ENCODE results near the gene GABRR1.
"Not testable (repeated sequence)": the region's sequence is repeated elsewhere in the genome, so short reads cannot be mapped to it uniquely, and the experiment has no call there.

The GABRR1 gene

DNA sequence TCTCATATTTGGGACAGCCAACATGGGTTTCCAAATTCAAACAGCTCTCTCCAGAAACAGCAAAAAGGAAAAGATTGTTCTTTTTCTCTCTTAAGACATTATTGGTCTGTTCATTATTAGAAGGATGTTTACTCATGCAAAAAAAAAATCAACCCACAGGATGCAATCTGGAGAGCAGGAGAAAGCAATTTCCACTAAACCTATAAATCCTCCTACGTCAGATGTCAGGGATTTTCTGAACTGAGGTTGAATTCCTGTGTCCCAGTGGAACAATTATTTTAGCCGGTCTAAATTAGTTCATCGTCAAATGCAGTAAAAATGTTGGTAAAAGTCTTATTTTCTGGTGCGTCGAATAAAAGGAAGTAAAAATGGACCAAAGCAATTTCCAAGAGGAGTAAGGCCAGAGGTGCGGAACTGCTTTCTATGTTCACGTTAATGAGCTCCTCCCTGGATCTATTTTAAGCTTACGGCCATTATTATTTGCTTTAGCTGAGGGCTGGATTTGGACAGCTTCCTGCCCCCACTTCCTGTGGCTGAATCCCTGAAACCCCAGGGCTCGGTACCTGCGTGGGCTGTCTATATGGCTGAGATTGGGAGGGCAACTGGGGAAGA lies at the start of gene GABRR1:
Gene GABRR1, minus strand, starts transcription at position 60 of the 612 bp plus-strand sequence. Its CDS starts 36 bp downstream, at position 24.
- no peak for DNase-seq (ENCODE audit: low read depth, low spot score)

GRCh38 chr6:89264296-89264695 lies 47.1 kb upstream of the GABRR1 start:
- no peak for DNase-seq (ENCODE audit: low read depth, low spot score)

DNA sequence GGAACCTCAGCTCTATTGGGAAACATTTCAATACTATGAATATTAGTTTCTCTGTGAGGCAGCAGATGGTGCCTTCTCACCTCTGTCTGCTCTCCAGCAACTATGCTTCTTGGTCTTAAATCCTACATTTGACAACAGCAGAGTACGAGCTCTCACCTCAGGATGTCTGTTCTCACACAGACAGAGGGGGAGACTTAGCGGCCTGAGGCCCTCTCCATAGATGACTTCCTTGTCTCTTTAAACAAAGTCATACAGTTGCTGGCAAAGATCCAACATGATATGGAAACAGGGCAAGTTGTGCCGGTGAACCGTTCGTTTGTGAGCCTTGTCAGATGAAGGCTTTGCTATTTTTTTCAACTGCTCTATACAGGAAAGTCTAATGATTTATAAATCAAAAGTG lies 43.7 kb upstream of the GABRR1 start:
- DNase-seq (ENCODE audit: low read depth, low spot score) = no peak

- no peak for DNase-seq (ENCODE audit: low read depth, low spot score)
These were observed 43.2 kb upstream of the GABRR1 start for GRCh38 chr6:89260310-89260709.

DNA sequence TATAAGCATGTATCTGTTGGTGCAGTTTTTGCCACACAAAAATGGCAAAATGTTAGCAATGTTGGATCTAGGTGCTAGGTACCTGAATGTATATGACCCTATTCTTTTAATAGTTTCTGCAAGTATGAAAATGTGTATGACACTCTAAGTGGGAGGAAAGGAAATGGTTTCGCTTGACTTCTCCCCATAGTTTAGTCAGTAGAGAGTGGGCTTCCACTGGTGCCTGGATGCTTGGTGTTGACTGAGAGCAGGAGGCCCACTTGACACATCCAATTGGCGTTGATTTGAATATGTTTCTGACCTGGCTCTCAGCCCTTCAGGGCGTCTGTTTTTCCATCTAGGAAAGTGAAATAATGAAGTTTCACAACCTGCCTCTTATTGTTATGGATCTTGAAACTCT lies 41.8 kb upstream of the GABRR1 start:
- no peak for DNase-seq (ENCODE audit: low read depth, low spot score)

DNA sequence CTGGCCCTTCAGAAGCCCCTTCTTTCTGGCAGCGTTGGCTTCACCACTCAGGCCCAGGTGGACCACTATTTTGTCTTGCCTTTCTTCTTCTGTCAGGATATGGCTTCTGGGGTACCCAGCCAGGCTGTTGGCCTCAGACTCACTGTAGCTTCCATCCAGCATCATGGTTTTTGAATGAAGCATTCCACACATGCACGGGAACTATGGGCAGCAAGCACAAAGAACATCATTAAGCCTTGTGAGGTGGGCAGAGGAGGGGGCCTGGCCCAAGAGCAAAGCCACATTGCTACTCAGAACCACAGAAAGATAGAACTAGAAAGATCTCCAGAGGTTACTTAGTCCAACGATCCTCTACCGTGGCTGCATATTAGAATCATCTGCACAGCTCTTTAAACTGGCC lies 40.6 kb upstream of the GABRR1 start:
- DNase-seq (ENCODE audit: low read depth, low spot score) = no peak

GRCh38 chr6:89257346-89257745 lies 40.2 kb upstream of the GABRR1 start:
- no peak for DNase-seq (ENCODE audit: low read depth, low spot score)

DNA sequence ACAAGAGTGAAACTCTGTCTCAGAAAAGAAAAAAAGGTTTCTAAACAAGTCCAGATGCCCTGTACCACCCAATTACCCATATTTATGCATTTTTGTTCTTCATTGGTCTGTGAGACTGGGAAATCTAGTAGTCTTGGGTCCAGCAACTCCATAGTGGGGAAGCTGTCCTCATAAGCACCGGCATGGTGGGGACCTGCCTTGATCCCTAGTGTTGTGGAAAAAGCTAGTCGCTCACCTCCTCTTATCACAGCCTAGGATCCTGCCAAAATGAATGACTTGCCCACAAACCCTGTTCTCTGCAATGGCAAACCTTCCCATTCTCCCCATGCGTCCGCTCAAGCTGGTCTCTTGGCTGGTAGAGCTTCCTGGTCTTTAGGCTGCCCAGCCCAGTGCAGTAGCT lies 38.3 kb upstream of the GABRR1 start:
- DNase-seq (ENCODE audit: low read depth, low spot score) = no peak

DNA sequence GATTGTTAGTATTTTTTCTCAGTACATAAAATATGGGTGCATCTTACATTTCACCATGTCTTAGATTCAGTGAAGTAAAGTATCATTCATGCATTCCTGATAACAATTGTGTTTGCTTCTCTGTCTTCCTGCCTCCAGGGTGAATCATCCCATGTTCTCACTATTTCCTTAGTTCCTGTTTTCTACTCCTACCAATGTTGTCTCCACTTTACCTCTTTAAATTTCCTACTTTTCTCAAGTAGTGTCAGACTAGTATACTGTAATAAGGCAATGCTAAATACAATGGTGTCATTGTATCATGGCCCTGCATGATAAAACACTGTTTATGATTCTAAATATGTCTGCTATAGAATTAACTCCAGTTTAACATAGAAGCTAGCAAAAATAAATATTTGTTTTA lies 37.4 kb upstream of the GABRR1 start:
- no peak for DNase-seq (ENCODE audit: low read depth, low spot score)

DNA sequence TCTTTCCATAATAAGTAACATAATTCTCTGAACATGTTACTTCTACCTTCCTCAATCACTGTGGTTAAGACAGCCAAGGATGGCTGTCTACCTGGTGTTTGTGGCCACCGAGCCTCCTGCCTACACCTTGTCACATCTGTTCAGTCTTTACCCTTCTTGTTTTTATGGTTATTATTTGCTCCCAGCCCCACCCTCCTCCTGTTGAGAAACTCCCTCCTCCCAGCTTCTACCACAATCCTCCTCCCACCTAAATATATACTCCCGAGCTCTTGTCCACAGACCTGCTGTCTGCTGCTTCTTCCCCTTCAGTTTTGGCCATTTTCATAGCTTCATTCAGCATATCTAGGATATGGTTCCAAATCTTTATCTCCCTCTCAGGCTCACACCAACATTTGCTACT lies 35.7 kb upstream of the GABRR1 start:
- no peak for DNase-seq (ENCODE audit: low read depth, low spot score)

- DNase-seq (ENCODE audit: low read depth, low spot score) = no peak
These were observed 34.8 kb upstream of the GABRR1 start for GRCh38 chr6:89251976-89252375.

DNA sequence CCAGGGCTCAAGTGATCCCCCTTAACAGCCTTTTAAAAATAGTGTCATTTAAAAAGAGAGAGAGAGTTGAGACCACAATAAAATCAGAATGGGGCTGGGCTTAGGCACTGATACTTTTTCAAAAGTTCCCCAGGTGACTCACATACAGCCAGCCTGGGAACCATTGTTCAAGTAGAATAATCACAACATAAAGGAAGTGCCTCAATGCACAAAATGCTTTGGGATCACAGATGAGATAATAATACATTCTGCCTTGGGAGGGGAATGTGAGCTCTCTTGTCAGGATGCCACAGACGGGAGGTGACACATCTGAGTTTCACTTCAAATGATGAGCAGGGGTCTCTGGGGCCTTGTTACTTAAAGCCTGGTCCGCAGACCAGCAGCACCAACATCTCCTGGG lies 34.0 kb upstream of the GABRR1 start:
- DNase-seq (ENCODE audit: low read depth, low spot score) = no peak

DNA sequence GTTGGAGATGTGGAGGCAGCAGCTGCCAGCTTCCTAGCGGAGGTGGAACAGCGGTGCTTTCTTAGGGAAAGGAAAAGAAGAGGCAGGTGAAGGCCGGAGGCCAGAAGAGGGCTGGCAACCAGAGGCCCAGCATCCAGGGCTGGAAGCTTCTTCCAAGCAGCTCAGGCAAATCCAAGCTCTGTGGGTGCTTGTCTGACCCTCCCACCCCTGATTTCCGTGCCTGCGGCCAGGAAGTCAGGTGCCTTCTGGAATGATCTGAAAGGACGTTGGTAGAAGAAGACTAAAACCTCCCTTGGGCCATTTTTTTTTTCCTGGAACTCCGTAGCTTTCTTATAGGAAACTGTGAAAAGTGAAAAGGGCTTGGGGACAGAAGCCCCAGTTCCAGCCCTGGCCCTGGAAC lies 33.1 kb upstream of the GABRR1 start:
- no peak for DNase-seq (ENCODE audit: low read depth, low spot score)

DNA sequence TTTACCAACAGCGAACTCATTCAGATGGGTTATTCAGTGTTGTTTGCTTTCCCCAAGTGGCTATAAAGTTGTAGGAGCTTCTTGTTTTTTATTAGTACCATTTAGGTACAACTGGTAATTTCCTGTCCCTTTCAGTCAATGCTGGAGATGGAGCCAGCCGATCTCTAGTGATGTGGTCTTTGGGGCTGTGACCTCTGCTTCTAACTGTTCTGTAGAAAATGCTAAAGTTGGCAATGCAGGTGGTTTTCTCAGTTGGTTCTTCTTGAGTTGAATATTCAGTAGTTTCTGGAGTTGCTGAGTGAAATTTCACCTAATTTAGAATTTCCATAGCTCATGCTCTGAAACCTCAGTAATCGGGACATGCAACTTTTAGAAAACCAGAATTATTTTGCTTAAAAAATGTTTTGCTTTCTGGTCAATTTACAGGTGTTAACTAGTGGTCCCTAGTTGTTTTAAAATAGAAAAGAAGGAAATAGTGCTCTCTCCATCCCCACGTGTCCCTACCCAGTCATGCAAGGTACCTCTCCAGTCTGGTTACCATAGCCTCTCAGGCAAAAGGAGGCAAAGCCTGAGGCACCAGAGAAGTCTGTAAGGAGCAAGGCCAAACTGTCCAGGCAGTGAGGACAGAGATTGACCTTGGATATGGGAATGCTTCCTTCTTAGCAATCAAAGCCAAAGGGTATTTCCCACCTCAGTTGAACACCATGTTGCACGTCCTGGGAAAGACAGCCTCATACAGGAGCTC lies 27.3 kb upstream of the GABRR1 start:
- no peak for DNase-seq (ENCODE audit: low read depth, low spot score)

DNA sequence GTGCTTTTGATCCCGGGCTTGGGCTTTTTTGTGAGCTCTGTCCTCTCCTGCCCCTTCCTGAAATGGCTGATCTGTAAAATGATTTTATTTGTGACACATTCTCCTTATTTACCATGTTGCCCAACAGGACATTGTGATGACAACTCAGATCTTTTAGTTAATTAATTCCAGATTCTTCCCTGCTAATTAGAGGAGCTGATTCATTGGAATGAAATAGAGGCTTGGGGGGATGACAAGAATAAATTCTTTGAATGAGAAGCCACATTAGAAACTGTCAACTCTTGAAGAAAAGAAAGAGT lies 26.1 kb upstream of the GABRR1 start:
- no peak for DNase-seq (ENCODE audit: low read depth, low spot score)

DNA sequence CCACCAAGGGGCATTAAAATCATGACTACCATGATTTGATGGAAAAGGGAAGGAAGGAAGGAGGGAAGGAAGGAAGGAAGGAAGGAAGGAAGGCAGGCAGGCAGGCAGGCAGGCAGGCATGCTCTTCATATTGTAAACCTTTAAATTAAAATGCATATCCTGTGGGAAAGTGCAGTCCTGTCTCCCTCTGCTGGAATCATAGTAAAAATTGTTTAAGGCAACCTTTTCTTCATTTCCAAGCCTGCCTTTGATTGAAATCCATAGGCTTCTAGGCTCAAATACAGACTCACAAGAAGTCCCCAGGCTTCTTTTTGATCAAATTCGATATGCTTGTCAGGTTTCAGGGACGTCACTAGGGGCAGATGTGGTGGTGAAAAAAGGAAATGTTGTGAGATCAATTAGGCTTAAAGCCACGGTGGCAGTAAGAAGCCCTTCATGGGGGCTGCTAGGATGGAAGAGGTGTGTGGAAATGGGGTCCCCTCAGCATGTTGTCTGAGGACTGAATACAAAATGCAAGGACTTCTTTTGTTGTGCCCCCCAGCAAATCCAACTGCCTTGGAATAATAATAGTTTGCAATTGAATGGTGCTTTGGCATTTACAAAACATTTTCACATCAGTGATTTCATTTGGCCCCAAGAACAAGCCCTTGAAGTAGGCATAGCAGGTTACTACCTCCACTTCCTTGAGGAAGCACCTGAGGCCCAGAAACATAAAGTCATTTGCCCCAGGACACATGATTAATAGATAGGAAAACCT lies 25.6 kb upstream of the GABRR1 start:
- DNase-seq (ENCODE audit: low read depth, low spot score) = peak; percentile 35

- no peak for DNase-seq (ENCODE audit: low read depth, low spot score)
These were observed 22.2 kb upstream of the GABRR1 start for GRCh38 chr6:89239338-89239737.

GRCh38 chr6:89237158-89237557 lies 20.0 kb upstream of the GABRR1 start:
- DNase-seq (ENCODE audit: low read depth, low spot score) = no peak

GRCh38 chr6:89233605-89234004 lies 16.4 kb upstream of the GABRR1 start:
- DNase-seq (ENCODE audit: low read depth, low spot score) = not testable (repeated sequence)

DNA sequence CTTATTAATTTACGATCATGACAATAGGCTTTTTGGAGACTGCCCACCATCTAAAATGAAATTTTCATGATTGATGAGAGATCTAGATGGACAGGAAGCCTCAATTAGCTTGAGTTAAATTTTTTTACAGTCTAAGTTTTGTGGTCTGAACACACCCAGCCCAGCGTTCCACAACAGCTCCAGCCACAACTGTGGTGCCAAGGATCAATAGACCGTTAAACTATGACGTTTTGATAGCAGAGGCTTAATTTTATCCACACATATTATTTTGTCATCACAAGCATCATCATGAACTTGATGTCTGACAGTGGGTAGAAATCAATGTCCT lies 5.5 kb upstream of the GABRR1 start:
- no peak for DNase-seq (ENCODE audit: low read depth, low spot score)

GRCh38 chr6:89221971-89222711 lies 5.0 kb upstream of the GABRR1 start:
- DNase-seq (ENCODE audit: low read depth, low spot score) = no peak

DNA sequence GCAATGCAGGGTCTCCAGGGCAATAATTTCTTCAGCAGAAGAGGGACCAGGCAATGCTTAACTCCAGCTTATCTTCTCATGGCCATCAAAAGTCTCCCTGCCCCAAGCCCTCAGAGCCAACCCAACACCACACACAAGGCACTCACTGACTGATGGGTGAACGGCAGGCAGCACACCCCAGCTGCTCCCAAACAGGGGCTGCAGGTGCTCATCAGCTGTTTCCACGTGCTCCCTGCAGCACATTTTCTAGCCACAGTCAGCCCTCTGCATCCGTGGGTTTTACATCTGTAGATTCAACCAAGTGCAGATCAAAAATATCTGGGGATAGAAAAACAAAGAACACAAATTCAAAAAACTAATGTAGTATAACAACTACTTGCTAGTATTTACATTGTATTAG lies 4.0 kb upstream of the GABRR1 start:
- DNase-seq (ENCODE audit: low read depth, low spot score) = no peak

- no peak for DNase-seq (ENCODE audit: low read depth, low spot score)
These were observed 747 bp downstream of the GABRR1 start for GRCh38 chr6:89216411-89216810.

All from iPS DF 19.7 (cell line).